Erythroblast (primary cell): ENCODE results near the gene MAP1LC3B2.

Experiments
- GATA1 ChIP-seq: IDR thresholded peaks from 2 replicates; pipeline ENCODE4 v1.6.1; 2011; ENCODE audit warnings: low read depth, mild to moderate bottlenecking, control low read depth, low read length, moderate library complexity
- POLR2A ChIP-seq: IDR thresholded peaks from 2 replicates; pipeline ENCODE4 v1.6.1; 2011; ENCODE audit warnings: mild to moderate bottlenecking, low read length

GRCh38 chr12:116563262-116563661 lies 4.1 kb downstream of the MAP1LC3B2 start:
- TF ChIP-seq POLR2A (no peak), GATA1 (no peak)
